C4-2B (cell line): ENCODE measurements around the gene DLGAP1.

Source experiments
- ZFX ChIP-seq: fragments of 450-650 bp; IDR thresholded peaks from 2 replicates; pipeline ENCODE4 v1.6.1; 2017
- TF ChIP-seq, protein P1 (sequence below): fragments of 450-650 bp; conservative IDR thresholded peaks from 2 replicates; pipeline ENCODE4 v1.5.1; 2017; ENCODE audit warnings: mild to moderate bottlenecking

DNA sequence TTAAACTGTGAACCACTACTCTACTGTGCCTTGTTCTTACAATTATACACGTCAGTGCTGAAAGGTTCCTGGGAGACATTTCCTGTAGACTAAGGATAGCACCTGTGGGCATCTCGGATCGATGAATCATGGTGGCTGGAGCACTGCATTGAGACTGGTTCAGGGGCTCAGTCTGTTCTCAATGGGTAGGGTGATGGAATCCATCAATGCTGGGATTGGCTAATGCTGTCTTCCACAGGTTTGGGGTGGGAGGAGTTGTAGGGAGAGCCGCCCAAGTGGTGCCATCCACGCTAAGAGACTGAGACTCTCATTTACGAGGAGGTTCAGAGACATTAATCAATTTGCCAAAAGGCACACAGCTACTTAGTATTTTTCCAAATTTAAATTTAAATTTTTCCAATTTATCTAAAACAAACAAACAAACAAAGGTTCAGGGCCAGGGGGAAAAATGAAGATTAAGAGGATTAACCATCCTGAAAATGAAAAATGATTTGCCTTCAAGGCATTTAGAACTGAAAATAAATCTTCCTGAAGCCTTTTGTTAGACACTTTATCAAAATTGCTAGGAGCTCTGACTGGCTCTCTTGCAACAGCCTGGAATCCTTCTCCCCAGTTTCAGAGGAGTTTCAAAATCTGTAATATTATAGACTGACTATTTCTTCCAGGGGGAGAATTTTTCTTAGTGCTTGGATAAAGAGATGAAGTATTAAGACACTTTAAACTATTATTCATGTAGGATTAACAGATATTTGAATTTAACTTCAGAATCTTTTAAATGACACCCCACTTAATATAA is 645.9 kb downstream of the DLGAP1 start:
- TF ChIP-seq, protein P1, sequence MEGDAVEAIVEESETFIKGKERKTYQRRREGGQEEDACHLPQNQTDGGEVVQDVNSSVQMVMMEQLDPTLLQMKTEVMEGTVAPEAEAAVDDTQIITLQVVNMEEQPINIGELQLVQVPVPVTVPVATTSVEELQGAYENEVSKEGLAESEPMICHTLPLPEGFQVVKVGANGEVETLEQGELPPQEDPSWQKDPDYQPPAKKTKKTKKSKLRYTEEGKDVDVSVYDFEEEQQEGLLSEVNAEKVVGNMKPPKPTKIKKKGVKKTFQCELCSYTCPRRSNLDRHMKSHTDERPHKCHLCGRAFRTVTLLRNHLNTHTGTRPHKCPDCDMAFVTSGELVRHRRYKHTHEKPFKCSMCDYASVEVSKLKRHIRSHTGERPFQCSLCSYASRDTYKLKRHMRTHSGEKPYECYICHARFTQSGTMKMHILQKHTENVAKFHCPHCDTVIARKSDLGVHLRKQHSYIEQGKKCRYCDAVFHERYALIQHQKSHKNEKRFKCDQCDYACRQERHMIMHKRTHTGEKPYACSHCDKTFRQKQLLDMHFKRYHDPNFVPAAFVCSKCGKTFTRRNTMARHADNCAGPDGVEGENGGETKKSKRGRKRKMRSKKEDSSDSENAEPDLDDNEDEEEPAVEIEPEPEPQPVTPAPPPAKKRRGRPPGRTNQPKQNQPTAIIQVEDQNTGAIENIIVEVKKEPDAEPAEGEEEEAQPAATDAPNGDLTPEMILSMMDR = no peak
- no peak for TF ChIP-seq ZFX
